ENCODE data around the gene UGP2. TPM values are rescaled to one million over a fixed set of nuclear protein-coding genes. Genes with fewer than 3 reads are reported as not detected.

The UGP2 gene
- total RNA-seq, 1 experiment from 2014 or later: 267 TPM

GRCh38 chr2:63865159-63865799 is 23.6 kb downstream of the UGP2 start:
- DNase-seq (ENCODE audit: low read depth): no peak

DNA sequence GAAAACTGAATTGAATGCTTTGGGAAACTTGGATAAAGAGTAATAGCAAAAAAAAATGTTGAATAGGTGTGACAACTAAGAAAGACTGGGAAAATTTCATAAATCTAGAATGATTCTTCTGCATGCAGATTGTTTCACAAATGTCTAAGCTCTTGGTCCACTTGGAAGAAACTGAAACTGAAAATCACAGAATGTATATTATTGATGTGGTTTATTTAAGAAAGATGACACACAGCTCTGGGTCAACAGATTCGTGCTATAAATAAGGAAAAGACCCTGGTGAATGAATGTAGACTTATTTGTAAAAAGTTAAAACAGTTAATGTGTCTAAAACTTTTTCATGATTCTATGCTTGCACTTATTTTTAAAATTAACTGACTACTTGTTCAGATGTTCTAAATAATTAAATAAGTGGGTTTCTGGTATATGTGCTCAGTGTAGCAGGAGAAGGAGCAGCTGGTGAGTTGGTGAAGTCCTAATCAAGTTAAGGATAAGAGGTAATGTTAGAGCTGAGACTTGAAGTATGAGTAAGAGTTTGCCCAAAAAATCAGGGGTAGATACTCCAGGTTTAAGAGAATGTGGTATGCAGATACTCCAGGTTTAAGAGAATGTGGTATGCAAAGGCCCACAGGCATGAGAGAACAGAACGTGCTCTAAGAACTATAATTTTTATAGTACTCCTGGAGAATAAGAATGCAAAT is 24.5 kb downstream of the UGP2 start:
- no peak for DNase-seq (ENCODE audit: low read depth)

- no peak for DNase-seq (ENCODE audit: low read depth)
Observed at GRCh38 chr2:63870679-63871078, 29.0 kb downstream of the UGP2 start.

DNA sequence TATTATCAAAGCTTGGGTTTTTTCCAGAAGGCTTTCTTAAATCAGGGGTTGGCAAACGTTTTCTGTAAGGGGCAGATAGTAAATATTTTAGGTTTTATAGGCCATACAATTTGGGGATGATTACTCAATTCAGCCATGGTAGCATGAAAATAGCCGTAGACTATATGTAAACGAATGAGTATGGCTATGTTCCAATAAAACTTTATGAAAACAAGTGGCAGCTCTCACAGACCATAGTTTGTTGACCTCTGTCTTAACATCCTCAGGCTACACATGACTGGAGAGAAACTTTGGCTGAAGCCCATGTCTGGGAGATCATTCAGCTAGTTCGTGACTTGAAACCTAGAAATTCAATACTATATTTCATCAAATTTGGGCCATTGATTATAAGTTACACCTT is 30.2 kb downstream of the UGP2 start:
- no peak for DNase-seq (ENCODE audit: low read depth)

- DNase-seq (ENCODE audit: low read depth): no peak
Observed at GRCh38 chr2:63872571-63873328, 31.1 kb downstream of the UGP2 start.

GRCh38 chr2:63874204-63875130 is 32.8 kb downstream of the UGP2 start:
- no peak for DNase-seq (ENCODE audit: low read depth)

GRCh38 chr2:63875131-63875527 is 33.4 kb downstream of the UGP2 start:
- DNase-seq (ENCODE audit: low read depth): peak; percentile 60

DNA sequence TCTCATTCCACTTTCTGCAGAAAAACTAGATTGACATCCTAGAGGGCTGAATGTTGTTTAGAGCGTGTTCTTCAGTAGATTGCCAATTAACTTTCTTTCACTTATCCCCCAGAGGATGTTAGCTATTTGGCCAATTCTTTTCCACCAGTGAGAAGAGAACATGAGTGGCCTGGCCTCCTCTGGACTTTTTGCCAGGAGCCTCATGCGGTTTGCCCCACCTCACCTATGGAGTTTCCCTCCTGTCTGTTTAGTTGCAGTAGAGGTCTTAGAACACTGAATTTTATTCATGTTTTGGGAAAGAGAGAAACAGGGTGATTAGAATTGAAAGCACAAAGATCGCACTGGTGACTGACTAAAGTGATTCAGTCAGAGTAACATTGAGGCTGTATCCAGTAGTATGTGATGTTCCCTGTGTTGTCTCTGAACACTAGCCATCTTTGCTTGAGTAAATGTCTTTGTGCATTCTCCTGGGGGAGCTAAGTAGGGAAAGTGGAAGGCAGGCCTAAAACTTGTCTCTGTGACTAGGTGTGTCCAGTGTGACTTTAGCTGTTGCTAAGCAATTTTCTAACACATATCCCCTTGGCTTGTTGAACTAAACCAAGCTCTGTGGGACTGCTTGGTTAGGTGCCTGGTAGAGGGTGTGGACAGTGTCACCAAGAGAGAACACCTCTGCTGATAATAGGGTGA is 34.0 kb downstream of the UGP2 start:
- peak; percentile 16 for DNase-seq (ENCODE audit: low read depth)

GRCh38 chr2:63876311-63876710 is 34.6 kb downstream of the UGP2 start:
- DNase-seq (ENCODE audit: low read depth): peak; percentile 19

DNA sequence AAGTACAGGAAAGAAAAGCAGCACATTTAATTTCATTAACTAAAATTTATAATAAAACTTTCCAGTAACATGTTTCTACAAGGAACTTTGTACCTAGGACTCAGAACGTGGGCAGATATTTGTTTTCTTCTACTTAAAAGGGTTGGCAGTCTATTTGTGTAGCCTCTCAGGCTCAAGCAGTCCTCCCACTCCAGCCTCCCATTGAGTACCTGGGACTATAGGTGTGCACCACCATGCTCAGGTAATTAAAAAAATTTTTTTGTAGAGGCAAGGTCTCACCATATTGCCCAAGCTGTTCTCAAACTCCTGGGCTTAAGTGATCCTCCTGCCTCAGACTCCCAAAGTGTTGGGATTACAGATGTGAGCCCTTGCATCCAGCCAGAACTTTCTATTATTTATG is 36.8 kb downstream of the UGP2 start:
- no peak for DNase-seq (ENCODE audit: low read depth)

- no peak for DNase-seq (ENCODE audit: low read depth)
Observed at GRCh38 chr2:63879876-63880433, 38.3 kb downstream of the UGP2 start.

DNA sequence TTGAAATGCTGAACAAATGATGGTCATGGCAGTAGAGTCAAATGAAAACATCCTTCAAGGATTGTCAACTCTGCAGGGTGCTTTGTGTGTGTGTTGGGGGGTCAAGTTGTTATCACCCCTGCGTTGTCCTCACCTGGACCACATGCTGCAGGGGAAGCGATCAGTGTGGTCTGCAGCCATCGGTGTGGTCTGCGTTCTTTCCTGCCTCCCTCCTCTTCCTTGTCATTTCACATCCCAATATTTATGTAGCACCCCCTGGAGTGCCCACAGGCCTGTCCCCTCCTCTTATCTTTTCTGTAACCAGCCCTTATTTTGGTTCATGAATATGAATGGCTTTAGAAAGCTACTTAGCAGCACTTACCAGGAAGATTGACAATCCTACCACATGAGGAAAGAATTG is 38.9 kb downstream of the UGP2 start:
- DNase-seq (ENCODE audit: low read depth): no peak

- DNase-seq (ENCODE audit: low read depth): no peak
Observed at GRCh38 chr2:63881205-63881604, 39.5 kb downstream of the UGP2 start.

- no peak for DNase-seq (ENCODE audit: low read depth)
Observed at GRCh38 chr2:63882395-63883105, 40.9 kb downstream of the UGP2 start.

- DNase-seq (ENCODE audit: low read depth): no peak
Observed at GRCh38 chr2:63886445-63886844, 44.7 kb downstream of the UGP2 start.

- DNase-seq (ENCODE audit: low read depth): no peak
Observed at GRCh38 chr2:63888053-63888452, 46.4 kb downstream of the UGP2 start.

- DNase-seq (ENCODE audit: low read depth): peak; percentile 49
Observed at GRCh38 chr2:63888490-63889402, 47.0 kb downstream of the UGP2 start.

DNA sequence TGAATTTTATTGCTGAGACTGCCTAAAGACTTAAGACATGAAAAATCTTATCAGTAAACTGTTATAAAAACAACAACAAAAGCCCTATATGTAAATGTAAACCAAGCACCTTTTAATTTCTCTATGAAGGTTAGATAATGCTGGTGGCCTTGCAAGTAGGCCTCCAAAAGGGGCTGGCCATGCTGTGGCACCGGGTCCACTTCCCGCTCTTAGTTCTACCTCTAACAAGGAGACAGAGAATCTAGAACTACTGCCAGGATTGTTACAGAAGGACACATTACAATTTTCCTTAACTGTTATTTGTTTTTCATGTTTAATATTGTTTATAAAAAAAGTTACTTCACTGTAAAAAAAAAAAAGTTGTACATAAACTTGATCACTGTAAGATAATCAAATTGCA is 49.0 kb downstream of the UGP2 start:
- DNase-seq (ENCODE audit: low read depth): no peak

GRCh38 chr2:63891488-63892030 is 49.9 kb downstream of the UGP2 start:
- DNase-seq (ENCODE audit: low read depth): no peak

Measured in RPMI7951 (cell line).